Activated CD4-positive, alpha-beta T cell treated with anti-CD3 and anti-CD28 coated beads, Interleukin-2, amount 50 U/mL, for 24 hours (primary cell): ENCODE results near the gene SPAG17.

ENCODE experiments used
- DNase-seq, 2 donors: peaks; one replicate each; pipeline ENCODE4 v3.0.0-alpha.2; 2020; ENCODE audit warnings: low read depth in 1 of 2, low spot score in 1 of 2

Gene SPAG17

DNA sequence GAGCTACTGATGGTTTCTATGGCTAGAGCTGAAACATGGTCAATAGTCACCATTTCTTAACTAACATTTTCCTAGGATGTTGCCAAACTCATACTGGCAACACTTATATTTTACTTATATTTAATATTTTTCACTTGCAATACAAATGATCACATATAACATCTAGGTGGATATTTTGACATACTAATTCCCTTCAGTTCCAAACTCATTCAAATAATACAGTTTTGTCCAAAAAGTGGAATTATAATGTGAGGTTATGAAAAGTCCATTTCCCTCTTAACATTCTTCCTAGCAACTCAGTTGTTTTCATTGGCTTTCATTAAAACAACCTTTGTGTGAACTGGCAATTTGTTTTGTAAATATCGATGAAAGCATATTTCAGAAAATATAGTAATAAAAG is 16.0 kb downstream of the SPAG17 start:
- no peak for DNase-seq

DNA sequence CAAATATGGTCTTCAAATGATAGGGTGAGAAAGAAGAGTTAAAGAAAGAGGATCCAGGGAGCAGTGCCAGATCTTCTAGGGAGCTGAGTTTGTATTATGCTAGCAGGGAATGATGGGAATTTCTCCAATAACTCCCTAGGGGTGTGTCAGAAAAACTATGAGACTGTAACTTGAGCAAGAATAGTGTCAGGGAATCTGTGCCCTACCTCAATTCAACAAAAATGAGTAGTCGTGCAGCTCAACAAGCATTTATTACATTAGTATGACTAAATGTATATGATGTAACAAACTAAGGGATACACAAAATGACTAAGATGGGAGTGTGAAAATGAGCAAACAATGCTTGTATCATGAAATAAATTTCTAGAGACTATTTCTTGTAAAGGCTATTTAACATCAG is 24.2 kb downstream of the SPAG17 start:
- no peak for DNase-seq

DNA sequence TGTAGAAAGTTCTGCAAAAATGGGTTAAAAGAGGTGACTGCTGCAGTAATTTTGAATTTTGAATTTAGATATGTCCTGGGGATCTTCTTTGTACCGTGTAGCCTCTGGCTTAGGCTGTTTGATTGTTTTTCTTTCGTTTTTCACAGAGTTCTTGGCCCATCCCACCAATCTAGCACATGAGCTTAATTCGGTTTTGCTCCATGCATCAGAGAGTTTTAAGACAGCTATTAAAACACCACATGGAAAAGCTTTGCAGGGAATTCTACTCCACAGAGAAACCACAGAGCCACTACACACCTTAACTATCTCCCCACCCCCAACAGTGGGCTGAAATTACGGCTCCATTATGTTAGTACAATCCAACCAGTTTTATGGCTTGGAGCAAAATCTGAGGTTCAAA is 25.5 kb downstream of the SPAG17 start:
- no peak for DNase-seq

DNA sequence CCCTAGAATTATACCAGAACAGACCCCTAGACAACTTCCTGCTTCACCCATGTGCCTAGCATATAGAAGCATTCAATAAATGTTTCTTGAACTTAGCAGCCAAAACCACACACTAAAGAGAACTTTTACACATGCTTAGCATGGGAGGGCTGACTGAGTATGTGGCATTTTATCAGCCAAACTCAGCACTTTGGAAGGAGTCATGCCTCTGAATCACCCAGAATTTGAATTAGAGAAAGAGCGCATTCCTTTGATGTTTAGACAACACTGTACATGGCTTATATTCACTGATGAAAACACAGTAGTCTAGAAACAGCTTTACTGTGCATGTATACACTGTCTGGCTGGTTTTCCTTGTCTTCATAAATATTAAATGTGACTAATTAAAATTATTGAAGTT is 26.1 kb downstream of the SPAG17 start:
- DNase-seq = no peak

DNA sequence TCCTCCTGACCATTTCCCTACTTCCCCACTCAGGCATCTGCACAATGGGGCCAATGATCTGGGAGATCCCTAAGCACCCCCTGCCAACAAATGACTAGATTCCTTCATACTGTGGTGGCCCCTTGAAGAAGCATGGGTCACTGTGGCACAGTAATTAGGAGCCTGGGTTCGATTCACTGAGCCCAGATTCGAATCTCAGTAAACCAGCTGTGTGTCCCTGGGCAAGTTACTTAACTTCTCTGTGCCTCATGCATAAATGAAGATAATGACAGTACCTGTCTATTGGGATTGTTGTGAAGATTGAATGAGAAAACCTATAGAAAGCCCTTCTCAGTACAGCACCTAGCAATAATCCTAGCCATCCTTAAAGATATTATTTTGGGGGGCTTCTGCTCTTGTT is 27.5 kb downstream of the SPAG17 start:
- no peak for DNase-seq

DNA sequence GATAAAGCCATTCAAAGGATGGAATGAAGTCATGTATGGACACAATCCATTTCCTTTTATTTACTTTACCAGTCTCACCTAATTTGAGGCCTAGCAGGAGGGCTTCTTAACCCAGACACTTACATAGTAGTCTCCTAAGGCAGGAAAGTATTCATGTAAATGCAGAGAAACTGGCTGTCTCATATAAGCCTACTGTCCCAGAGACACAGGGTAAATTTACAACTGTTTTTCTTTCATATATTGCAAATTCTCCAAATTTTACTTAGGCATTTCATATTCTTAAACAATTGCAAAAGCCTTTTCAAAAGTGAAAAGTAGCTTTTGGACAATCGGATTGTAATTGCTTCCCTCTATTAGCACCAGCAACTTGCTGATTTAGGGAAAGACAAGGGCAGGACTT is 29.9 kb downstream of the SPAG17 start:
- DNase-seq = no peak

DNA sequence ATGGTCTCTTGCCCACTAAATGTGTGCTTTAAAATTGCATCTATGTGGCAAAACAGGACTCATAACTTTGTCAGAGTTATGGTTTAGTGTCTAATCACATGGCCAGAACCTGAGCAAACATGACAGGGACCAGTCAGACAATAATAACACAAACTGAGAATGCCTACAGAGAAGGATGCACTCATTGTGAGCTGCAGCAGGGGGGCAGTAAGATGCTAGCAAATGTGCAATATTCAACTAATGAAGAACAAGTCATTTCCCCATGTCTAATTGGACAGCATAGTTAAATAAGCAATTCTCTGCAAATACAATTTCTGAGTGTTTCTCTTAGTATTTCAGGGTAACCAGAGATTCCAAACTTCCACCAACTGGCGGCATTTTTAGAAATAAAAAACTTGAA is 30.8 kb downstream of the SPAG17 start:
- no peak for DNase-seq

DNA sequence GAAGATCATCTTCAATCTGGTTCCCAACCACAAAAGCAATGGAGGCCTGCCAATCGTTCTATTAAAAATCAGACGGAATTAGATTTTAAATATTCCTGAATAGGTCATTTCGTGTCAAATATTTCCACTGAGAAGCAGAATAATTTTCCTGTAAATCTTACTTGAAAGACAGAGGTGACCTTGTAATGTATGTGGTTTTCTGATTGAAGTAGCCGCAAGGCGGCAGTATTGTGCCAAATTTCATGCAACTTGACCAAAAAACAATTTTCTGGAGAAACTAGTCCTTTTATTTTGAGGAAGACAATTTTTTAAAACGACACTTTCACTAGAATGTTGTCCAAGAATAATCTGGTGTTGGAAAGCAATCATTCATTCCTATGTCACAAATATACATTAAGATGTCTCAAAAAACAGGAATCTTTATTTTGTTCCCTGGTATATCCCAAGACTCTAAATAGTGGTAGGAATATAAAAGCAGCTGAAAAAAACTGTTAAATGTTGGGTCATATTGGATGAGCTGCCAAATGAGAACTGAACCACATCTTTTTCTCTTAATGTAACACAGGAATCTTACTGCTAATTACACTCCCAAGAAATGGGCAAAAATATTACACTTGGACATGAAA is 33.6 kb downstream of the SPAG17 start:
- DNase-seq = peak in 1 of 2 donors; percentile 2

DNA sequence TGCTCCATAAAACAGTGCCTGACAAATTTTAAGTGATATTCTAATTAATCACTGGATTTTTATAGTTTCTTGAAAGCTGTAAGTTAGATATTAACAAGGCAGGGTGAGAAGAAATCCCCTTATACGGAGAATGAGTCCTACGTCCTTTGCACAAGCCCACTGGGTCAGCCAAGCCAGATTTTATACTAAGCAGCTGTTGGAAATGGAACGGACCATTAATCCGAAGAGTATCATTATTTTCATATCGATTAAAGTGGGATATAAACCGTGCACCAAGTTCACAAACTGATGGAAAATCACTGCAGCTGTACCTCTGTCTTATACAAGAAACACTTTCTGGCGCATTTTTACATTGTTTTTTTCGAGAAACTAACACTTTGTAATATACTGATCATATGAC is 35.2 kb downstream of the SPAG17 start:
- DNase-seq = no peak

DNA sequence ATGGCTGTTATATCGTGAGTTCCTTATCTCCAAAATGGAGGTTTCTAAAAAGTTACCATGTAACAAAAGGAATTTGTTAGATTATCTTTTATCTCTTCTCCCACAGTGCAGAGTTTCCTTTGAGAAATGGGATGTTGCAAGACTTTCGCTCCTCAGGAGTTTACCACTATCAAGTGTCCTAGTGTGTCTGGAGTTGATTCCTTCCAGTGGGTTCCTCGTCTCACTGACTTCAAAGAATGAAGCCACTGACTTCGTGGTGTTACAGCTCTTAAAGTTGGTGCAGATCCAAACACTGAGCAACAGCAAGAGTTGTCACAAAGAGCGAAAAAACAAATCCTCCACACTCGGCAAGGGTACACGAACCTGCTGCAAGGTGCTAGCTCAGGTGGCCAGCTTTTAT is 37.0 kb downstream of the SPAG17 start:
- DNase-seq = no peak

DNA sequence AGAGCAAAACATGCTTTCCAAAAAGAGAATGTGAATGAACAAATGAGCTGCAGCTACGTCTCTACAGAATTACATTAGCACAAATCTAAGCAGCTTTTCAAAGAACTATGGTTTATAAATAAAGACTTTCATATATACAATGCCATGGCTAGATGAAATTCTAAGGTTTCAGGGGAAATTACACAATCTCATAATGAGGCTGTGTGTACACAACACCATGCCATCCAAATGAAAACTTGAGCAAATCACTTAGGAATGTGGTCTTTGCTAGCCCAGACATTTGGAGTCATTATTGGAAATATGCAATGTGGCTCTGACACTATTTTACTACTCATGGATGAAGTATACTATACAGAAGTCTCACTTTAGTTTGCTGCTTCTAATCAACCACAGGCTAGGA is 37.5 kb downstream of the SPAG17 start:
- no peak for DNase-seq

DNA sequence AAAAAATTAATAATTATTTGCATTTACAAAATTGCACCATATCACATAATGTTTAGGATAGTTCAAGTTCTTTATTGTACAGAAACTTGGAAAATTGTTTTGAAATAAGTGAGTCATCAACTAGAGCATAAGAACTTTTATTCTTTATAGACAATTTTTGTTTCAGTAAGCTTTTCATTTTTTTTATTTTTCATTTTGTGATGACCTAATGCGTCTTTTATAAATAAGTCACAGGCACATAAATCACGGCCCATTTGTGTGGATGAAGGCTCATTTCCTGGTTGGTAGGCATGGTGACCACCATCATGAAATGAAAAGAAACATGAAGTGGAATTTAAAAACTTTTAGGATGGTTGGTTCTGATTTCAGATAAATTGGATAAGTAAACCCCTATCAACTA is 39.3 kb downstream of the SPAG17 start:
- no peak for DNase-seq

DNA sequence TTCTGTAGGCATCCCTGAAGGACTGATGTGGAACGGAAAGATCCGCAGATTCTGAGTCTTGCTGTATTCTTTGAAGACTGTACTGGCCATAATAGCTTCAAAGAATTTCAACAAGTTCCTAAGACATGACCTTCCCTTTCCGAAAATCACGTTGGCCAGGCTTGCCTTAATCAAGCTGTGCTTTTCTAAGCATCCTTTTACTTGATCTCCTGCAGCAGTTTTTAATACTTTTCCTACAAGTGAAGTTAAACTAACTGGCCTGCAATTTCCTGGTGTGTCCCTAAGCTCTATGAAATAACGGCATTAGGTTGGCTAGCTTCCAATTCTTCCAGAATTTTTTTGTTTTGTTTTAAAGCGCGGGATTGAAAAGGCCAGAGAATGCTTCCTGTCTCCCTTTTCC is 40.3 kb downstream of the SPAG17 start:
- no peak for DNase-seq

DNA sequence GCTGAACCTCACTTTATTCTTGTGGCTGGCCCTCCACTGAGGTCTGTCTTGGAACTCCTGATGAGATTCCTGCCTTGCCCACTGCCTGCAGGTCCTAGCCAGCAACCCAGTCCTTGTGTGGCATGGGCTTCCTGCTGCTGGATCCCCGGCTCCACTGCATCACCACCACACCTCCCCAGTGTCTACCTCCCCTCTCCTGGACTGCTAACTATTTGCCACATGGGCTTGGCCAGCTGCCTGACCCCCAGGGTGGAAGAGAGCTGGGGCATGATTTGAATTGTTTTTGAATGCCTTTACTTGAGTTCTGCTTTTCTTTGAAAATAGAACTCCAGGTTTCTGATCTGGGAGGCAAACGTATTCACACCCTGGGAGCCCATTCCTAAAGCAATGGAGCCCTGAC is 41.2 kb downstream of the SPAG17 start:
- DNase-seq = no peak

DNA sequence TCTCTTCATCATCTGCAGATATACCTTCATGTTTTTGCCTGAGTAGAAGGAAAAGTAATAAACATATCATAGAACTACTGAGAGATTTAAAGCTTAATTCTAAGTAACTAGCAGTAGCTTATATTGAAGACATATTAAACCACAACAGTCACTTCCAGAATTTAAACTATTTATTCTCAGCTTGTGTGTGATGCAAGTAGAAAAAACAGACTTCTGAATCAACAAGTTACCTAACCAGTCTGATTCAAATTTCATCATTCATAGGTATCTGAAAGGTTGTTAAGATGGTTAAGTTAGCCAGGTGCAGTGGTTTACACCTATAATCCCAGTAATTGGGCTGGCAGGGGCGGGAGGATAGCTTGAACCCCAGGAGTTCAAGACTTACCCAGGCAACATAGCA is 41.9 kb downstream of the SPAG17 start:
- no peak for DNase-seq

DNA sequence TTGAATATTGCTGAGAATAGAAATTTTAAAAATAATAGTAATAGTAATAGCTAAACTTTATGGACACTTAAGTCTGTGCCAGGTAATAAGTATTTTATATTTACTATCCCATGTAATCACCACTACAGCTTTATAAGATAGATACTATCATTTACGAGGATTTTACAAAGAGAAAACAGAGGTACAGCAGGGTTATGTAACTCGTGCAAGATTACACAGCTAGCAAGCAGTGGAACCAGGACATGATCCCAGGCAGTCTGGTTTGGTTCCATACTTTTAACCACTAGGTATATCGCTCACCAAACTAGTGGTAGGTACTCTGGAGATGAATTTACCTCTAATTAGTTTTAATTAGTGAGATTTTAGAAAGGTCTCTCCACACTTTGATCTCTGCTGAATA is 42.5 kb downstream of the SPAG17 start:
- no peak for DNase-seq

DNA sequence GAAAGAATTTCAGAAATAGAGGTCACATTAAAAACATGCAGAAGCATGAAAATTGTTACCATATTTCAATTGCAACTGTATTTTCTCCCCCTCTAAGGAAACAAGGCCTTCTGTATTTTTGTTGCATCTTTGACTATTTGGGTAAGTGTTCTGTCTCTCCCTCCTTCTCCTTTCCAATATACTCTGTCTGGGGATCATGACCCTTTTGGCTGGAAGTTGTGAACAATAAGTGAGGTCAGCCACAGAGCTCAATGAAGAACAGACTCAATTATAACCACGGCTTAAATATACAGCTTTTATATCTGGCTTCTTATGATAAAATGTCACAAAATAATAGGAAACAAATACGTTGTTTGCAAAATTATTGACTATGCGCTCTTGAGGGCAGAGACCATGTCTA is 47.1 kb downstream of the SPAG17 start:
- no peak for DNase-seq

DNA sequence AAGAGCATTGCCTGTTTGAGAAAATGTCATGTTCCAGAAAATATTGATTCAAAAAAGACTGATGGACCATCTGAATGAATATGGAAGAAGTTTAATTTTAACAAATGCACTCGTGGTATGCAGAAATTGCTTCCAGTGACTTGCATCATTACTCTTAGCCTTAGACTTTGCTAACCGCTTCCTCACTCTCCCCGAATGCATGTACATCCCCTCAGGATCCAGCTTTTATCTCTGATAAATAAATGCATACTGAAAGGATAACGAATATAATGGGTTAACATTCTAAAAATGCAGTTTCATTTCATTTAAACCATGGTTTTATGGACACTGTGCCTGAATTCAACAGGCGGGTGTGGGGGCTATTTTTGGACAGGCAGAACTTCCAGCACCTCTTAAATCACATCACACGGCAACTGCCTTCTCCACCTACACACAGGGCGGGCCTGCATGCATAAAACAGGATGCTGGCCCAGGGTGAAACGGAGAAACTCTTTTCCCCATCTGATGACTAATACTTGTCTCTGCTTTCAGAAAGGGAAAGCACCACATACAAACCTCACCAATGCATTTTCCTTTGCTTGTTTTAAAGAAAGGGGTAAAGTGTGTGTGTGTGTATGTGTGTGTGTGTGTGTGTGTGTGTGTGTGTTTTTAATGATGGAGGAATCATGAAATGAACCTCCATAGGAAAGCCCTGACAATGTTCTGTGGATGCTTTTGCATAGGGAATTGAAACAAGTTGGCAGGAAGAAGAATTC is 48.7 kb downstream of the SPAG17 start:
- peak in 1 of 2 donors; percentile 9 for DNase-seq

DNA sequence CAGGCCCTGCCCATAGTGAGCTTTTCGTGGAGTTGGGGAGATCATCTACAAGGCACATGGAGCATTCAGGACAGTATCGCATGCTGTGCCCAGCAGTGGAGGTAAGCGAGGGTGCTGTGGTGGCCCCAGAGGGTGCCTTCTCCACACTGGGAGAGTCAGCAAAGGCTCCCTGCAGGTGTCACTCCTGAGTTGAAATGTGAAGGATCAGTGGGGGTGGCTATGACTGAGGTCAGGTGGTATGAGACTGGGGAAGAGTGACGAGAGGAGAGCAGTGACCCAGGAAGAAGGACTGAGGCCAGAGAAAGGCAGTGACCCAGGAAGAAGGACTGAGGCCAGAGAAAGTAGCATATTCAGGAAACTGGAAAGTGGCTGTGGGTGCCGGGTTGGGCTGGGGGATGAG is 53.0 kb downstream of the SPAG17 start:
- DNase-seq = no peak

DNA sequence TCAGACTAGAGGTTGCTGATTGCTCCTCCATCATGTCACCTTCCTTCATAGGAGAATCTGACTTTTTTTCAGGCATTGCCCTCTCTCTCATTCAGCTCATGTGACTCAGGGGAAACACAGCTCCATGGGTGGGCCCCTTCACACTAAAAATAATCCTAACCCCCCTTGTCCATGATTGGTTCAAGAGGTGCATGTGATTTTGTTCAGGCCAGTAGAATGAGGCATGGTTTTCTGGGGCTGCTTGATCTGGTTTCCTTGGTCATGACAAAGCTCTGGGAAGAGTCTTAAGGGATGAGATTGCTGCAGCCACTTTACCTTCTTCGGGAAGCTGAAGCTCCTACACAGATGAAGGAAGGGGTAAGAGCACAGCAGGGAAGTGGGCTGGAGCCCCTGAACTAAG is 56.3 kb downstream of the SPAG17 start:
- DNase-seq = no peak

DNA sequence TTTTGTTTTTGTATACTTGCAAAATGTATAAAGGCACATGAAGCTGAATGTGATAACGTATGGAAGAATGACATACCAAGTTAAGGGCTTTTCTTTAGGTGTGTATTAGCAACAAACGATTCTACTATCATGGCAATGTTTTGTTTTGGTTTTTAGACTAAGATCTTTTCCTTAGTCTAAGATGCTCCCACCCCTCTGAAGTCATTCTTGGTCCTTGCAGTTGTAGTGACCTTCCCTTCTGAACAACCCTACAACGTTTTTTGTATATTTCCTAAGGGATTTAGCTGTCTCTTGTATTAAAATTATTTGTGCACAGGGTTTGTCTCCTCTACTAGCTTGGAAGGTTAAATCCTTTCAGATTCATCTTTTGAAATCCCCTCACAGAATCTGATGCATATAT is 61.0 kb downstream of the SPAG17 start:
- no peak for DNase-seq

DNA sequence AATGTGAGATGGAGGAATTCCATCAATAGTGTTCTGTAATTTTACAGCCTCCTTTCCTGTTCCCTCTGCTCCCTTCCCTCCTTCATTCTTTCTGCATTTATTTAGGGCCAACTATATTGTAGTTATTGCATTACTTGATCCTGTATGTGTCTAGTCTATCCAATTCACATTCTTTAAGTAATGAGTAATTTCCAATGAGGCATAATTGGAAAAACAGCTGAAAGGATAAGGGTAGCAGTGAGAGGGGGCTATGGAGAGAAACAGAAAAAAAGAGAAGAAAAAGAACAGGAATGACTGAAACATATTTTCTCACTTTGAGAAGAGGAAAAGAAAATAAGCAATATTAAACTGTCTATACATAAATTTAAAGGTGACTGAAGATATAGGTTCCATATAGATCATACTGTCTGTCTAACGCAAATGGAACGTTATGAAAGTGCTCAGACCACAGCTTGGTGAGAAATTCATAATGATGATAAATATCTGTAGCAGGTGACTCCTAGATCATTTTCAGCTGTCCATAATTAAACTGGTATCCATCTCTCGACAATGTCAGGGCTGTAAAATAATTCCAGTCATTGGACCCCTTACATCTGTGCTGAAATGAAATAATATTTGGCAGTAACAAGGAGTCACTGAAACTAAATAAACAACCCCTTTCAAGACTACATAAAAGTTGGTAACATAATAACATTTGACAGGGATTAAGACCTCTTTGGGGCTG is 61.8 kb downstream of the SPAG17 start:
- DNase-seq = no peak
